ENCODE measurements around the gene RABGAP1L.

The RABGAP1L gene

GRCh38 chr1:174376030-174376429 lies 216.7 kb downstream of the RABGAP1L start:
- H3K27me3 ChIP-seq (ENCODE audit: insufficient read depth, insufficient read length) = no peaks in the 10 kb centered on the region
- H3K9me3 ChIP-seq (ENCODE audit: insufficient read depth, low read length) = no peaks in the 10 kb centered on the region
- TF ChIP-seq YY1 (IDR thresholded peaks at IDR 0.05; ENCODE audit: insufficient read depth, insufficient read length) (no peak), SUZ12 (IDR thresholded peaks at IDR 0.05; ENCODE audit: extremely low read depth, insufficient read depth, insufficient read length) (no peak), ZNF274 (IDR thresholded peaks at IDR 0.05; ENCODE audit: low read depth, low read length) (no peak)
- H3K4me1 ChIP-seq (ENCODE audit: insufficient read depth, insufficient read length) = no peaks in the 10 kb centered on the region
- no peaks in the 10 kb centered on the region for H3K36me3 ChIP-seq (ENCODE audit: insufficient read depth, insufficient read length, low read length)
- no peak overlapping the region for H3K9ac ChIP-seq (ENCODE audit: insufficient read length, low read depth)
- no peak for DNase-seq (ENCODE audit: low read depth, low spot score)
- H3K4me3 ChIP-seq (ENCODE audit: insufficient read length, low read depth) = no peak overlapping the region

GRCh38 chr1:174391716-174392115 lies 232.4 kb downstream of the RABGAP1L start:
- Histone ChIP-seq H3K9ac (ENCODE audit: insufficient read length, low read depth) (no peak overlapping the region), H3K27me3 (ENCODE audit: insufficient read depth, insufficient read length) (no peaks in the 10 kb centered on the region), H3K4me1 (ENCODE audit: insufficient read depth, insufficient read length) (no peaks in the 10 kb centered on the region), H3K4me3 (ENCODE audit: insufficient read length, low read depth) (no peak overlapping the region), H3K36me3 (ENCODE audit: insufficient read depth, insufficient read length, low read length) (no peaks in the 10 kb centered on the region), H3K9me3 (ENCODE audit: insufficient read depth, low read length) (peaks cover 8% of the 10 kb centered on the region; the same call in 1 of the 2 replicates)
- TF ChIP-seq YY1 (IDR thresholded peaks at IDR 0.05; ENCODE audit: insufficient read depth, insufficient read length) = no peak
- DNase-seq (ENCODE audit: low read depth, low spot score) = no peak

- H3K27me3 ChIP-seq (ENCODE audit: insufficient read depth, insufficient read length) = no peaks in the 10 kb centered on the region
- no peak for DNase-seq (ENCODE audit: low read depth, low spot score)
- H3K4me3 ChIP-seq (ENCODE audit: insufficient read length, low read depth) = no peak overlapping the region
- no peak overlapping the region for H3K9ac ChIP-seq (ENCODE audit: insufficient read length, low read depth)
- TF ChIP-seq ZNF274 (IDR thresholded peaks at IDR 0.05; ENCODE audit: low read depth, low read length) (no peak), YY1 (IDR thresholded peaks at IDR 0.05; ENCODE audit: insufficient read depth, insufficient read length) (no peak), SUZ12 (IDR thresholded peaks at IDR 0.05; ENCODE audit: extremely low read depth, insufficient read depth, insufficient read length) (no peak)
- H3K4me1 ChIP-seq (ENCODE audit: insufficient read depth, insufficient read length) = no peaks in the 10 kb centered on the region
- no peaks in the 10 kb centered on the region for H3K36me3 ChIP-seq (ENCODE audit: insufficient read depth, insufficient read length, low read length)
- H3K9me3 ChIP-seq (ENCODE audit: insufficient read depth, low read length) = peaks cover 8% of the 10 kb centered on the region; the same call in 1 of the 2 replicates
These were observed 234.6 kb downstream of the RABGAP1L start for GRCh38 chr1:174393885-174394284.

GRCh38 chr1:174397261-174397660 lies 237.9 kb downstream of the RABGAP1L start:
- Histone ChIP-seq H3K36me3 (ENCODE audit: insufficient read depth, insufficient read length, low read length) (no peaks in the 10 kb centered on the region), H3K27me3 (ENCODE audit: insufficient read depth, insufficient read length) (no peaks in the 10 kb centered on the region), H3K9me3 (ENCODE audit: insufficient read depth, low read length) (peaks cover 8% of the 10 kb centered on the region; the same call in 1 of the 2 replicates), H3K4me1 (ENCODE audit: insufficient read depth, insufficient read length) (no peaks in the 10 kb centered on the region), H3K9ac (ENCODE audit: insufficient read length, low read depth) (no peak overlapping the region), H3K4me3 (ENCODE audit: insufficient read length, low read depth) (no peak overlapping the region)
- TF ChIP-seq ZNF274 (IDR thresholded peaks at IDR 0.05; ENCODE audit: low read depth, low read length) (no peak), YY1 (IDR thresholded peaks at IDR 0.05; ENCODE audit: insufficient read depth, insufficient read length) (no peak), SUZ12 (IDR thresholded peaks at IDR 0.05; ENCODE audit: extremely low read depth, insufficient read depth, insufficient read length) (no peak)
- DNase-seq (ENCODE audit: low read depth, low spot score) = no peak

GRCh38 chr1:174398246-174398645 lies 238.9 kb downstream of the RABGAP1L start:
- H3K9me3 ChIP-seq (ENCODE audit: insufficient read depth, low read length) = peaks cover 8% of the 10 kb centered on the region; the same call in 1 of the 2 replicates
- H3K4me3 ChIP-seq (ENCODE audit: insufficient read length, low read depth) = no peak overlapping the region
- H3K9ac ChIP-seq (ENCODE audit: insufficient read length, low read depth) = no peak overlapping the region
- no peaks in the 10 kb centered on the region for H3K4me1 ChIP-seq (ENCODE audit: insufficient read depth, insufficient read length)
- no peaks in the 10 kb centered on the region for H3K27me3 ChIP-seq (ENCODE audit: insufficient read depth, insufficient read length)
- TF ChIP-seq YY1 (IDR thresholded peaks at IDR 0.05; ENCODE audit: insufficient read depth, insufficient read length) (no peak), ZNF274 (IDR thresholded peaks at IDR 0.05; ENCODE audit: low read depth, low read length) (no peak), SUZ12 (IDR thresholded peaks at IDR 0.05; ENCODE audit: extremely low read depth, insufficient read depth, insufficient read length) (no peak)
- no peaks in the 10 kb centered on the region for H3K36me3 ChIP-seq (ENCODE audit: insufficient read depth, insufficient read length, low read length)
- no peak for DNase-seq (ENCODE audit: low read depth, low spot score)

GRCh38 chr1:174399211-174399610 lies 239.9 kb downstream of the RABGAP1L start:
- H3K27me3 ChIP-seq (ENCODE audit: insufficient read depth, insufficient read length) = no peaks in the 10 kb centered on the region
- TF ChIP-seq SUZ12 (IDR thresholded peaks at IDR 0.05; ENCODE audit: extremely low read depth, insufficient read depth, insufficient read length) (no peak), YY1 (IDR thresholded peaks at IDR 0.05; ENCODE audit: insufficient read depth, insufficient read length) (no peak), ZNF274 (IDR thresholded peaks at IDR 0.05; ENCODE audit: low read depth, low read length) (no peak)
- no peak for DNase-seq (ENCODE audit: low read depth, low spot score)
- H3K9ac ChIP-seq (ENCODE audit: insufficient read length, low read depth) = no peak overlapping the region
- H3K36me3 ChIP-seq (ENCODE audit: insufficient read depth, insufficient read length, low read length) = no peaks in the 10 kb centered on the region
- H3K9me3 ChIP-seq (ENCODE audit: insufficient read depth, low read length) = peaks cover under 1% of the 10 kb centered on the region; the same call in 1 of the 2 replicates
- H3K4me1 ChIP-seq (ENCODE audit: insufficient read depth, insufficient read length) = no peaks in the 10 kb centered on the region
- H3K4me3 ChIP-seq (ENCODE audit: insufficient read length, low read depth) = no peak overlapping the region

- no peak overlapping the region for H3K9ac ChIP-seq (ENCODE audit: insufficient read length, low read depth)
- no peak for DNase-seq (ENCODE audit: low read depth, low spot score)
- TF ChIP-seq SUZ12 (IDR thresholded peaks at IDR 0.05; ENCODE audit: extremely low read depth, insufficient read depth, insufficient read length) = no peak
- TF ChIP-seq YY1 (IDR thresholded peaks at IDR 0.05; ENCODE audit: insufficient read depth, insufficient read length) = no peak
- TF ChIP-seq ZNF274 (IDR thresholded peaks at IDR 0.05; ENCODE audit: low read depth, low read length) = no peak
- H3K27me3 ChIP-seq (ENCODE audit: insufficient read depth, insufficient read length) = no peaks in the 10 kb centered on the region
- H3K36me3 ChIP-seq (ENCODE audit: insufficient read depth, insufficient read length, low read length) = no peaks in the 10 kb centered on the region
- no peaks in the 10 kb centered on the region for H3K9me3 ChIP-seq (ENCODE audit: insufficient read depth, low read length)
- H3K4me3 ChIP-seq (ENCODE audit: insufficient read length, low read depth) = no peak overlapping the region
- no peaks in the 10 kb centered on the region for H3K4me1 ChIP-seq (ENCODE audit: insufficient read depth, insufficient read length)
These were observed 241.8 kb downstream of the RABGAP1L start for GRCh38 chr1:174401075-174401474.

All from NT2/D1 (cell line).